ENCODE results near the gene P2RX1.

- TF ChIP-seq, protein P1, sequence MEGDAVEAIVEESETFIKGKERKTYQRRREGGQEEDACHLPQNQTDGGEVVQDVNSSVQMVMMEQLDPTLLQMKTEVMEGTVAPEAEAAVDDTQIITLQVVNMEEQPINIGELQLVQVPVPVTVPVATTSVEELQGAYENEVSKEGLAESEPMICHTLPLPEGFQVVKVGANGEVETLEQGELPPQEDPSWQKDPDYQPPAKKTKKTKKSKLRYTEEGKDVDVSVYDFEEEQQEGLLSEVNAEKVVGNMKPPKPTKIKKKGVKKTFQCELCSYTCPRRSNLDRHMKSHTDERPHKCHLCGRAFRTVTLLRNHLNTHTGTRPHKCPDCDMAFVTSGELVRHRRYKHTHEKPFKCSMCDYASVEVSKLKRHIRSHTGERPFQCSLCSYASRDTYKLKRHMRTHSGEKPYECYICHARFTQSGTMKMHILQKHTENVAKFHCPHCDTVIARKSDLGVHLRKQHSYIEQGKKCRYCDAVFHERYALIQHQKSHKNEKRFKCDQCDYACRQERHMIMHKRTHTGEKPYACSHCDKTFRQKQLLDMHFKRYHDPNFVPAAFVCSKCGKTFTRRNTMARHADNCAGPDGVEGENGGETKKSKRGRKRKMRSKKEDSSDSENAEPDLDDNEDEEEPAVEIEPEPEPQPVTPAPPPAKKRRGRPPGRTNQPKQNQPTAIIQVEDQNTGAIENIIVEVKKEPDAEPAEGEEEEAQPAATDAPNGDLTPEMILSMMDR (IDR thresholded peaks at IDR 0.05; ENCODE audit: low read depth, low read length), result peak; percentile 83
- TF ChIP-seq POLR2A (IDR thresholded peaks at IDR 0.05; ENCODE audit: extremely low read depth, insufficient read length), result no peak
Measured at GRCh38 chr17:3913531-3914311, 2.5 kb downstream of the P2RX1 start.
